ENCODE data around the gene RAB3GAP1.

RAB3GAP1 gene

GRCh38 chr2:135094508-135094907, 42.4 kb downstream of the RAB3GAP1 start:
- Histone ChIP-seq H2AFZ (ENCODE audit: low read length) (no peak overlapping the region), H4K20me1 (ENCODE audit: insufficient read depth, low read length) (no peaks in the 10 kb centered on the region), H3K27ac (ENCODE audit: low read depth, low read length, poor library complexity, severe bottlenecking) (no peak overlapping the region), H3K79me2 (ENCODE audit: insufficient read depth, low read length) (peaks cover 9% of the 10 kb centered on the region; the same call in 1 of the 2 replicates), H3K4me1 (ENCODE audit: insufficient read depth, low read length, severe bottlenecking) (peaks cover 5% of the 10 kb centered on the region), H3F3A (ENCODE audit: insufficient read depth, low read length) (no peaks in the 10 kb centered on the region), H3K9ac (ENCODE audit: low read length) (no peak overlapping the region), H3K9me2 (ENCODE audit: low read depth, low read length) (no peaks in the 10 kb centered on the region), H3K9me3 (ENCODE audit: low read length) (no peaks in the 10 kb centered on the region), H3K27me3 (ENCODE audit: insufficient read depth, low read length) (no peaks in the 10 kb centered on the region), H3K4me2 (ENCODE audit: low read length) (no peak overlapping the region), H3K4me3 (ENCODE audit: low read depth, low read length, poor library complexity, severe bottlenecking) (no peak overlapping the region), H3K36me3 (ENCODE audit: insufficient read depth, low read length) (peaks cover 66% of the 10 kb centered on the region)
- TF ChIP-seq CTCF (IDR thresholded peaks at IDR 0.05; ENCODE audit: low read length) (no peak), EZH2 (IDR thresholded peaks at IDR 0.05; ENCODE audit: borderline replicate concordance, low read length) (no peak)

DNA sequence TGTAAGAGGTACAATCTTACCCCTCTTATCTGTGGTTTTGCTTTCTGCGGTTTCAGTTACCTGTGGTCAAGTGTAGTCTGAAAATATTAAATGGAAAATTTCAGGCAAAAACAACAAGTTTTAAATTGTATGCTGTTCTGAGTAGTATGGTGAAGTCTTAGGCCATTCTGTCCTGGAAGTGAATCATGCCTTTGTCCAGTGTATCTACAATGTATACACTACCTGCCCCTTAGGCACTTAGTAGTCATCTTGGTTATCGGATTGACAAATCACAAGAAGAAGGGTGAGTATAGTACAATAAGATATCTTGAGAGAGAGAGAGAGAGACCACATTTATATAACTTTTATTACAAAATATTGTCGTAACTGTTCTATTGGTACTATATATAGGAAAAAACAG, 43.5 kb downstream of the RAB3GAP1 start:
- Histone ChIP-seq H2AFZ (ENCODE audit: low read length) (no peak overlapping the region), H3K4me3 (ENCODE audit: low read depth, low read length, poor library complexity, severe bottlenecking) (no peak overlapping the region), H3K4me1 (ENCODE audit: insufficient read depth, low read length, severe bottlenecking) (peaks cover 5% of the 10 kb centered on the region), H3K79me2 (ENCODE audit: insufficient read depth, low read length) (peaks cover 5% of the 10 kb centered on the region; the same call in 1 of the 2 replicates), H3K4me2 (ENCODE audit: low read length) (no peak overlapping the region), H3K9me3 (ENCODE audit: low read length) (no peaks in the 10 kb centered on the region), H3K36me3 (ENCODE audit: insufficient read depth, low read length) (peaks cover 71% of the 10 kb centered on the region), H3F3A (ENCODE audit: insufficient read depth, low read length) (no peaks in the 10 kb centered on the region), H3K27ac (ENCODE audit: low read depth, low read length, poor library complexity, severe bottlenecking) (no peak overlapping the region), H3K9ac (ENCODE audit: low read length) (no peak overlapping the region), H3K9me2 (ENCODE audit: low read depth, low read length) (no peaks in the 10 kb centered on the region), H4K20me1 (ENCODE audit: insufficient read depth, low read length) (no peaks in the 10 kb centered on the region), H3K27me3 (ENCODE audit: insufficient read depth, low read length) (no peaks in the 10 kb centered on the region)
- TF ChIP-seq EZH2 (IDR thresholded peaks at IDR 0.05; ENCODE audit: borderline replicate concordance, low read length) (no peak), CTCF (IDR thresholded peaks at IDR 0.05; ENCODE audit: low read length) (0 out of 2 replicates have a peak, but pooled peaks have one; percentile 12)

DNA sequence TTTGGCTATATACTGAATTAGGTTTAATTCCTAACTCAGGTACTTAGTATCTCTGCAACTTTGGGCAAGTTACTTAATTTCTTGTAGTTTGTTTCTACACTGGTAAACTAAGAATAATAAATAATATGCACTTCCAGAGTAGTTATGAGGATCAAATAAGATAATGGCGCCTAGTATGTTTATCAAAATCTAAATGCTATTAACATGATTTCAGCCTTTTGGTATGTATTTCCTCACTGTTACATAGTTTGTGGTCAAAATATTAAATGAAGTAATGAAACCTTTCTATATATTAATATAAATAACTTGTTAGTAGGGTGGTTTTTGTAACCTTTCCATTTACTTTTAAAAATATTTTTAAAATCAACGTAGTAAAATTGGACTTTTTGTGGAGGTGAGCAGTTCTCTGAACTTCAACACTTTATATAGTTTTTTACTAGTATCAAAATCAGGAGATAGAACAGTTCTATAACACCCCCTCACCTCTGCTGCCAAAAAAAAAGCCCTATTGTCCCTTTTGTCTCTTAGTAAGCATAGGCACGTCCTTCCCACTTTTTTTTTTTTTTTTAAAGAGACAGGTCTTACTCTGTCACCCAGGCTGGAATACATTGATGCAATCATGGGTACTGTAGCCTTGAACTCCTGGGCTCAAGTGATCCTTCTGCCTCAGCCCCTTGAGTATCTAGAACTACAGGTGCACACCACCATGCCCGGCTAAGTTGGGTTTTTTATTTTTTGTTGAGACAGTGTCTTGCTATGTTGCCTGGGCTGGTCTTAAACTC, 44.8 kb downstream of the RAB3GAP1 start:
- Histone ChIP-seq H2AFZ (ENCODE audit: low read length) (no peak overlapping the region), H3K4me2 (ENCODE audit: low read length) (no peak overlapping the region)

More for the DNA sequence above, 44.8 kb downstream of the RAB3GAP1 start:
- H3K9me2 ChIP-seq (ENCODE audit: low read depth, low read length), result no peaks in the 10 kb centered on the region
- H3K9me3 ChIP-seq (ENCODE audit: low read length), result no peaks in the 10 kb centered on the region
- no peaks in the 10 kb centered on the region for H4K20me1 ChIP-seq (ENCODE audit: insufficient read depth, low read length)
- TF ChIP-seq CTCF (IDR thresholded peaks at IDR 0.05; ENCODE audit: low read length) (no peak), EZH2 (IDR thresholded peaks at IDR 0.05; ENCODE audit: borderline replicate concordance, low read length) (no peak)
- peaks cover under 1% of the 10 kb centered on the region; the same call in 1 of the 2 replicates for H3K79me2 ChIP-seq (ENCODE audit: insufficient read depth, low read length)
- H3K4me3 ChIP-seq (ENCODE audit: low read depth, low read length, poor library complexity, severe bottlenecking), result no peak overlapping the region
- H3K9ac ChIP-seq (ENCODE audit: low read length), result no peak overlapping the region
- H3K36me3 ChIP-seq (ENCODE audit: insufficient read depth, low read length), result peaks cover 69% of the 10 kb centered on the region
- H3F3A ChIP-seq (ENCODE audit: insufficient read depth, low read length), result no peaks in the 10 kb centered on the region
- H3K4me1 ChIP-seq (ENCODE audit: insufficient read depth, low read length, severe bottlenecking), result peaks cover 5% of the 10 kb centered on the region
- no peak overlapping the region for H3K27ac ChIP-seq (ENCODE audit: low read depth, low read length, poor library complexity, severe bottlenecking)
- H3K27me3 ChIP-seq (ENCODE audit: insufficient read depth, low read length), result no peaks in the 10 kb centered on the region

Data from OCI-LY1 (cell line).